Endothelial cell of umbilical vein (primary cell): ENCODE measurements around the gene ARHGAP42. TPM values are rescaled to one million over a fixed set of nuclear protein-coding genes. Genes with fewer than 3 reads are reported as not detected.

Experiments
- BruUV-seq: library from RNA; stranded (reverse); fragments of 400-500 nt; replicated peaks from 2 replicates; lab custom pipeline; 2021; lab: Mats Ljungman, UMichigan
- CTCF ChIA-PET: fragments of 300-600, 350-600 bp; sonication (Branson Sonifier 250); formaldehyde crosslinking; loops from one replicate; lab custom pipeline; 2021; ENCODE audit warnings: antibody characterized with exemption, inconsistent platforms; lab: Charles Lee
- POLR2A ChIA-PET: fragments of 300-600, 350-600 bp; sonication (Branson Sonifier 250); formaldehyde crosslinking; loops from one replicate; lab custom pipeline; 2021; ENCODE audit warnings: antibody characterized with exemption, inconsistent platforms; lab: Charles Lee
- DNase-seq: peaks from one replicate; pipeline ENCODE4 v3.0.0-alpha.2; 2011; ENCODE audit warnings: low read depth, low spot score
- FAIRE-seq: peaks from 2 replicates; lab custom pipeline; 2011; peaks lifted over from hg19 to GRCh38; lab: Jason Lieb, UNC
- H2AFZ ChIP-seq: 2 replicates; pipeline ENCODE4 v1.6.0; 2012; ENCODE audit warnings: low read depth, low read length, control low read depth, inconsistent platforms
- H3K27ac ChIP-seq: 2 replicates; pipeline ENCODE4 v1.5.1; 2011; ENCODE audit warnings: low read depth, mild to moderate bottlenecking, control low read depth, low read length, moderate library complexity; ENCODE audit not compliant: insufficient read depth
- H3K27me3 ChIP-seq, 2 experiments: 2 replicates each; pipeline versions ENCODE4 v1.6.0 to v1.6.1; 2011; ENCODE audit warnings: low read length in 2 of 2, mixed read lengths in 1 of 2; ENCODE audit not compliant: control insufficient read depth in 2 of 2, insufficient read depth in 2 of 2
- H3K36me3 ChIP-seq, 2 experiments: 2 replicates in 1 of 2; 3 replicates in 1 of 2; pipeline ENCODE4 v1.5.1; 2011; ENCODE audit warnings: low read length in 2 of 2, mild to moderate bottlenecking in 1 of 2, moderate library complexity in 1 of 2; ENCODE audit not compliant: control insufficient read depth in 2 of 2, insufficient read depth in 2 of 2; ENCODE audit errors: extremely low read depth in 1 of 2
- H3K4me1 ChIP-seq: 3 replicates; pipeline ENCODE4 v1.5.1; 2011; ENCODE audit warnings: mild to moderate bottlenecking, low read length; ENCODE audit not compliant: control insufficient read depth, insufficient read depth; ENCODE audit errors: extremely low read depth
- H3K4me2 ChIP-seq: 2 replicates; pipeline ENCODE4 v1.6.1; 2011; ENCODE audit warnings: low read length, control low read depth, mixed read lengths; ENCODE audit not compliant: insufficient read depth
- H3K4me3 ChIP-seq, 3 experiments: fragments of 200-600 bp in 1 of 3; sonication (generic), shearing (Covaris generic) in 1 of 3; replicated peaks in 1 of 3; 2 replicates each; pipeline ENCODE4 v1.5.1; 2011 to 2016; ENCODE audit warnings: control low read depth in 3 of 3, low read length in 3 of 3, mild to moderate bottlenecking in 2 of 3, inconsistent platforms in 1 of 3, low read depth in 1 of 3, moderate library complexity in 1 of 3; ENCODE audit not compliant: insufficient read depth in 1 of 3
- H3K79me2 ChIP-seq: 2 replicates; pipeline ENCODE4 v1.6.0; 2012; ENCODE audit warnings: low read length, inconsistent platforms; ENCODE audit not compliant: control insufficient read depth, insufficient read depth
- H3K9ac ChIP-seq: replicated peaks from 2 replicates; pipeline ENCODE3; 2011; ENCODE audit warnings: low read length, control low read depth; ENCODE audit not compliant: insufficient read depth; ENCODE audit errors: extremely low read depth
- H3K9me1 ChIP-seq: replicated peaks from 3 replicates; pipeline ENCODE4 v1.6.0; 2011; ENCODE audit warnings: mild to moderate bottlenecking, low read length; ENCODE audit not compliant: control insufficient read depth, insufficient read depth; ENCODE audit errors: extremely low read depth
- H3K9me3 ChIP-seq: replicated peaks from 2 replicates; pipeline ENCODE4 v1.5.1; 2012; ENCODE audit warnings: low read length, inconsistent platforms; ENCODE audit not compliant: control insufficient read depth, insufficient read depth
- H4K20me1 ChIP-seq: replicated peaks from 2 replicates; pipeline ENCODE3; 2011; ENCODE audit warnings: mild to moderate bottlenecking, low read length; ENCODE audit not compliant: control insufficient read depth, insufficient read depth; ENCODE audit errors: extremely low read depth
- CTCF ChIP-seq, 2 donors: IDR thresholded peaks; 1 replicate in 1 of 2; 2 replicates in 1 of 2; pipeline ENCODE4 v1.5.1; 2011; ENCODE audit warnings: low read length in 2 of 2, mild to moderate bottlenecking in 2 of 2, moderate library complexity in 2 of 2, control low read depth in 1 of 2, inconsistent platforms in 1 of 2, low read depth in 1 of 2; ENCODE audit not compliant: insufficient read depth in 1 of 2; ENCODE audit errors: extremely low read depth in 1 of 2
- EZH2 ChIP-seq: IDR thresholded peaks from 2 replicates; pipeline ENCODE4 v1.6.1; 2012; ENCODE audit warnings: borderline replicate concordance, low read depth, mild to moderate bottlenecking, moderate library complexity, low read length, inconsistent platforms; ENCODE audit not compliant: severe bottlenecking
- FOS ChIP-seq: IDR thresholded peaks from 2 replicates; pipeline ENCODE4 v1.6.1; 2011; ENCODE audit warnings: mild to moderate bottlenecking, low read length, moderate library complexity, borderline replicate concordance; ENCODE audit not compliant: insufficient read depth
- GATA2 ChIP-seq: IDR thresholded peaks from 2 replicates; pipeline ENCODE4 v1.7.0; 2011; ENCODE audit warnings: low read depth, mild to moderate bottlenecking, moderate library complexity, mixed read lengths, low read length; ENCODE audit not compliant: insufficient read length, insufficient read depth
- JUN ChIP-seq: IDR thresholded peaks from 2 replicates; pipeline ENCODE4 v1.6.1; 2011; ENCODE audit warnings: borderline replicate concordance, low read depth; ENCODE audit not compliant: insufficient read length, insufficient read depth
- MAX ChIP-seq: IDR thresholded peaks from 2 replicates; pipeline ENCODE4 v1.6.1; 2011; ENCODE audit not compliant: insufficient read depth, insufficient read length
- MYC ChIP-seq: IDR thresholded peaks from one replicate; pipeline ENCODE4 v1.6.1; 2011; ENCODE audit warnings: mild to moderate bottlenecking, low read depth, low read length
- POLR2A ChIP-seq: IDR thresholded peaks from 2 replicates; pipeline ENCODE4 v1.6.1; 2012; ENCODE audit warnings: low read depth, mild to moderate bottlenecking, control low read depth, low read length
- POLR2AphosphoS5 ChIP-seq: IDR thresholded peaks from 2 replicates; pipeline ENCODE4 v1.6.1; 2012; ENCODE audit warnings: low read depth, mild to moderate bottlenecking, control low read depth, low read length, moderate library complexity; ENCODE audit not compliant: insufficient read depth
- dilution Hi-C: fragments of 300-500 bp; cut with MboI; formaldehyde crosslinking; loops from one replicate; pipeline ENCODE4 v1.15.0; 2019; ENCODE audit warnings: low sequenced_read_pairs; ENCODE audit not compliant: extremely low pct_ligation_motif_present
- intact Hi-C: fragments of 100-400 bp; cut with micrococcal nuclease; formaldehyde crosslinking; loops from one replicate; pipeline ENCODE4 v1.10.0; 2022
- polyA plus RNA-seq, 4 experiments: library from polyadenylated mRNA; depleted of rRNA in 3 of 4; stranded (reverse) in 3 of 4; unstranded in 1 of 4; fragments of >200 nt; gene quantifications; 2 replicates each; pipeline versions ENCODE4 v1.2.1 to v1.2.3, GENCODE V29; 2011 to 2012; ENCODE audit warnings: missing spikeins in 1 of 4
- total RNA-seq: library from RNA; stranded (reverse); gene quantifications from 2 replicates; pipeline ENCODE4 v1.2.3, GENCODE V29; 2021

ARHGAP42 gene
- total and polyA plus RNA-seq, 2 donors (not counting 3 experiments of a cell fraction or from before 2014, with no cell fraction given): 1.8 to 2.4 TPM

DNA sequence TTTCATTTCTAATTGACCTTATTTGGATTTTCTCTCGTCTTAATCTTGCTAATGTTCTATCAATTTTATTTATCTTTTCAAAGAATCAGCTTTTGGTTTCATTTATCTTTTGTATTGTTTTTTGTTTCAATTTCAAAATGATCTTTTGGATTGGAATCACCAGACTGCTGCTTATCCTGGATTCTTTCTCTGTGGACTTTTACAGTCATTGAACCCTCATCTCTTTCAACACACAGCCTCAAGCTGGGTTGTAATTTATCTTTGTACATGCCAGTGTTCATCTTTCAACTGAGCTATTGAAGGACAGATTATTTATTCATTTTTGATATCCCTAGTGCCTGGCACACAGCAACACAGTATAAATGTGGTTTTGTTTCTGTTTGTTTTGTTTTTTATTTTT, 195.9 kb downstream of the ARHGAP42 start:
- BruUV-seq: no TSS peak

More for the DNA sequence above, 195.9 kb downstream of the ARHGAP42 start:
- intact Hi-C loops (no loop called here), dilution Hi-C loops (no loop called here)
- ChIA-PET POLR2A (no interaction called here), CTCF (no interaction called here)
- Histone ChIP-seq H3K27me3 (no peaks in the 10 kb centered on the region), H3K4me1 (no peaks in the 10 kb centered on the region), H4K20me1 (no peaks in the 10 kb centered on the region), H3K9me1 (no peaks in the 10 kb centered on the region), H3K9ac (no peak overlapping the region), H2AFZ (no peak overlapping the region), H3K36me3 (no peaks in the 10 kb centered on the region), H3K4me3 (no peak overlapping the region), H3K4me2 (no peak overlapping the region), H3K9me3 (no peaks in the 10 kb centered on the region), H3K27ac (no peak overlapping the region), H3K79me2 (no peaks in the 10 kb centered on the region)
- FAIRE-seq: no peak
- TF ChIP-seq CTCF (IDR thresholded peaks at IDR 0.05; ENCODE audit: extremely low read depth in 1 of 2, insufficient read depth in 1 of 2, low read depth in 1 of 2, low read length in 2 of 2) (no peak), POLR2A (no peak), MAX (no peak), FOS (no peak), JUN (no peak), MYC (no peak), POLR2AphosphoS5 (no peak), EZH2 (no peak), GATA2 (no peak)
- no peak for DNase-seq
